Bronchial epithelial cell (primary cell): ENCODE data around the gene SERPINA9. TPM values are rescaled to one million over a fixed set of nuclear protein-coding genes. Genes with fewer than 3 reads are reported as not detected.

Experiments
- DNase-seq: peaks from one replicate; pipeline ENCODE4 v3.0.0-alpha.2; 2010; ENCODE audit warnings: low read depth
- FAIRE-seq: peaks from 2 replicates; lab custom pipeline; 2011; peaks lifted over from hg19 to GRCh38; lab: Jason Lieb, UNC
- H3K27me3 ChIP-seq: 2 replicates; pipeline ENCODE4 v1.5.1; 2011; ENCODE audit warnings: low read length; ENCODE audit not compliant: control insufficient read depth, insufficient read depth
- H3K36me3 ChIP-seq: 2 replicates; pipeline ENCODE4 v1.5.1; 2011; ENCODE audit warnings: low read length; ENCODE audit not compliant: control insufficient read depth, insufficient read depth
- H3K4me3 ChIP-seq: 2 replicates; pipeline ENCODE4 v1.5.1; 2011; ENCODE audit warnings: mild to moderate bottlenecking, low read depth, low read length, control low read depth
- total RNA-seq: library from RNA; depleted of rRNA; stranded (reverse); fragments of >200 nt; gene quantifications from 2 replicates; pipeline ENCODE4 v1.2.1, GENCODE V29; 2014
- TF ChIP-seq, protein P1 (sequence below): IDR thresholded peaks from 2 replicates; pipeline ENCODE4 v1.5.1; 2011; ENCODE audit warnings: mild to moderate bottlenecking, moderate library complexity, low read length, control low read depth, inconsistent platforms; ENCODE audit not compliant: insufficient read depth, severe bottlenecking

The SERPINA9 gene
- total RNA-seq, 1 donor from 2014 or later, result not detected

DNA sequence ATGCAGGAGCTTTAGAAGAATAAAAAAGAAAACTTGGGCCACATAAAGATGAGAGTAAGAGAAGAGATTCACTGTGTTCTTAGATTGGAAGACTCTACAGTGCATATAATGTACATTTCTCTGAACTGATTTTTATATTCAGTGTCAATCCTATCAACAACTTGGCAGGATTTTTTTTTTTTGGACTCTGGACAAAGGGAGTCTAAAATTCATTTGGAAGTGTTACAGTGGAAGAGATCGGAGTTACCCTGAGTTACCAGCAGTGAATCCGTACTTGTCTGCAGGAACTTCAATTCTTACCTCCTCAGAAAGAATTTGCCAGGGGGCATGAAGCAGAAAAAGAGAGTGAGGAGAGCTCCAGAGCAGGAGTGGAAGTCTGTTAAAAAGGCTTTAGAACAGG lies 47.4 kb downstream of the SERPINA9 start:
- Histone ChIP-seq H3K36me3 (no peaks in the 10 kb centered on the region), H3K27me3 (no peaks in the 10 kb centered on the region), H3K4me3 (no peak overlapping the region)
- FAIRE-seq, result no peak
- TF ChIP-seq, protein P1, sequence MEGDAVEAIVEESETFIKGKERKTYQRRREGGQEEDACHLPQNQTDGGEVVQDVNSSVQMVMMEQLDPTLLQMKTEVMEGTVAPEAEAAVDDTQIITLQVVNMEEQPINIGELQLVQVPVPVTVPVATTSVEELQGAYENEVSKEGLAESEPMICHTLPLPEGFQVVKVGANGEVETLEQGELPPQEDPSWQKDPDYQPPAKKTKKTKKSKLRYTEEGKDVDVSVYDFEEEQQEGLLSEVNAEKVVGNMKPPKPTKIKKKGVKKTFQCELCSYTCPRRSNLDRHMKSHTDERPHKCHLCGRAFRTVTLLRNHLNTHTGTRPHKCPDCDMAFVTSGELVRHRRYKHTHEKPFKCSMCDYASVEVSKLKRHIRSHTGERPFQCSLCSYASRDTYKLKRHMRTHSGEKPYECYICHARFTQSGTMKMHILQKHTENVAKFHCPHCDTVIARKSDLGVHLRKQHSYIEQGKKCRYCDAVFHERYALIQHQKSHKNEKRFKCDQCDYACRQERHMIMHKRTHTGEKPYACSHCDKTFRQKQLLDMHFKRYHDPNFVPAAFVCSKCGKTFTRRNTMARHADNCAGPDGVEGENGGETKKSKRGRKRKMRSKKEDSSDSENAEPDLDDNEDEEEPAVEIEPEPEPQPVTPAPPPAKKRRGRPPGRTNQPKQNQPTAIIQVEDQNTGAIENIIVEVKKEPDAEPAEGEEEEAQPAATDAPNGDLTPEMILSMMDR, result no peak
- DNase-seq, result no peak

DNA sequence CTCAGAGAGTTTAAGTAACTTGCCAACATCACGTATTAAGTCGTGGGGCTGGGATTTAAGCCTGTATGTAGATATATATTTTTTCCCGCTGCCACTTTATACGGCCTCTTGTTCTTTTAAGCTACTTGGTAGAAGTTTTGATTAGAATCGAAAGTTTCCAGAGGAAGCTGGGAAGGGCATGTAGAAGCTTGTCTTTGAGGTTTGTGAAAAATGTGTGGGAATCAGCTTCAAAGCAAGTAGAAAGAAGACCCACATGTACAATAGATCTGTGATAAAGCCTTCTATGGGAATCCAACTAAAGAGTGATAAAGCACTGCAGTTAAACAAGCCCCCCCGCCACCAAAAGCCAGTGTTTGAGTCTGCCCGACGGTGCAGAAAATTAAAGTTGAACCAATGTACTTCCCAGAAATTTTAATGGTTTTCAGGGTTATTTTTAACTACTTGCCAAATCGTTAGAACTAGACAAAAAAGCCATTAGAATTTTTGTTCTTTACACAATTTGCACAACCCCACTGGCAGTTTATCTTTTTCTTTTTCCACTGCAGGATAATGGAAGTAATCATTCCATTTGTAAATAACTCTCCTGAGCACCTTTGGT lies 48.9 kb downstream of the SERPINA9 start:
- H3K36me3 ChIP-seq, result no peaks in the 10 kb centered on the region
- TF ChIP-seq, protein P1, result no peak
- peak; percentile 75 for DNase-seq
- no peaks in the 10 kb centered on the region for H3K27me3 ChIP-seq
- no peak for FAIRE-seq
- H3K4me3 ChIP-seq, result no peak overlapping the region

DNA sequence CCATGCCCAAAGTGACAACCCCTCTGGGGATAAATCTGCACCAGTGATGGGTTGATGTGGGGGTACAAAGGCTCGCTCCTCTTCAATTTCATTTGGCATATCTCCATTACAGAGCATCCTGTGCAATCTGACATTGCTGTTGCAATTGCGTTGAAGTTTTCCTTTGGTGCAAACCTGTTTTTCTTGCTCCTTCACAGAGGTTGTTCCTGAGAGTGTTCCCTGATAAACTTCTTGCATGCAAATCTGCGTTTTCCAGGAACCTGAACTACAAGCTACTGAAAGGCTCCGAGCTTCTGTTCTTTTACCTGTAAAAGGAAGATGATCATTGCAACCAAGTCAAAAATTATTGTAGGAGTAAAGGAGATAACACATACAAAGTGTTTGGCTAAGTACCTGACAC lies 49.5 kb downstream of the SERPINA9 start:
- H3K27me3 ChIP-seq, result no peaks in the 10 kb centered on the region
- TF ChIP-seq, protein P1, result no peak

DNA sequence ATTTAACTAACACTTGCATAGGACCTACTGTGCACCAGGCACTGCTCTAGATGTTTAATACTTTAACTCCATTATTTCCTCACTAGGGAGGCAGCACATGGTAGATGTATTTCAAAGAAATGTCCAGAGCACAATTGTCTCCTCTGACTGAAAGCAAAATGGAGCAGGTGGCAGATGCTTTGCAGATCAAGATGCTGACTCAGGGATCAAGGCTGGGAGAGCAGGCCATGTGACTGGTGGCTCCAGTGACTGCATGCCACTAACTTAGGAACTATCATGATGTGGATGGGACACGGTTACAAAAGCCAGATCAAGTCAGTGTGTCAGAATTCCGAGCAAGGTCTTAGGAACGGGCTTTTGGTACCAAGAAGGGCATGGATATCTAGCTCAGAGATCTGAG lies 51.6 kb downstream of the SERPINA9 start:
- FAIRE-seq, result no peak
- TF ChIP-seq, protein P1, result no peak
- Histone ChIP-seq H3K27me3 (no peaks in the 10 kb centered on the region), H3K36me3 (no peaks in the 10 kb centered on the region), H3K4me3 (no peak overlapping the region)
- DNase-seq, result no peak

More for the DNA sequence above, 49.5 kb downstream of the SERPINA9 start:
- H3K36me3 ChIP-seq, result no peaks in the 10 kb centered on the region
- no peak for FAIRE-seq
- peak; percentile 55 for DNase-seq
- no peak overlapping the region for H3K4me3 ChIP-seq

DNA sequence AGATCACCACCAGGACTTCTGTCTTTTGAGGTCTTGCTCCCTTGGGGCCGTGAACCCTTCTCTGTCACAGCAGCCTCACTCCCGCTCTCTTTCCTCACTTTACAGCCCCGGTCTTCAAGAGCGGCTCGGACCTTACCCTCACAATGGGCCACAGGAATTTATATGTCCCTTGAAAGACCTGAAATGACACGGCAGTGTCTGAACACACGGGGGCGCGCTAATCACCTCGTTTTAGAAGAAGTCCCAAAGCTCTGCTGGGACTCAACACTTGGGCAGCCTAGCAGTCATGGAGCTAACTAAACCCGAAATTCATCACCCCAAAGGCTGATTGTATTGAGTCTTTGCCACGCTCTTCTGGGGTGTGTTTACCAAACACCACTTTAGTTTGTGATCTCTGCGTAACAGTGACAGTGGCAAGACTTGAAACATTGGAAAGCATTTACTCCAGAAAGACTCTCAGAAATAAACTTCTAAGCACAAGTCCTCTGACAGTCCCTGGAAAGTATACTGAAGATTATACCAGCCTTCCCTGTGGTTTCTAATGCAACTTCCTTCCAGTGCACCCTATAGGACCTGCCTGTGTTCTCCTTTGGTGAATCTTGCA lies 52.4 kb downstream of the SERPINA9 start:
- Histone ChIP-seq H3K36me3 (no peaks in the 10 kb centered on the region), H3K27me3 (no peaks in the 10 kb centered on the region), H3K4me3 (no peak overlapping the region)
- no peak for FAIRE-seq
- peak; percentile 62 for DNase-seq
- TF ChIP-seq, protein P1, result peak; percentile 79
